HG03439 (cell line): ENCODE measurements around the gene TSEN34.

ENCODE experiments used
- ATAC-seq: cut with Tn5 transposase; IDR thresholded peaks from one replicate; pipeline ENCODE4 v1.9.1; 2021; ENCODE audit warnings: mild to moderate bottlenecking, moderate library complexity; ENCODE audit not compliant: unreplicated experiment

The TSEN34 gene

GRCh38 chr19:54191011-54191810, at the start of gene TSEN34:
TSEN34 (plus strand) TSS chr19:54191308; CDS start chr19:54191365, 57 bp downstream.
- peak; percentile 26 for ATAC-seq

- no peak for ATAC-seq
These were observed 49.8 kb upstream of the TSEN34 start for GRCh38 chr19:54141356-54141755.

GRCh38 chr19:54142166-54142780, 48.8 kb upstream of the TSEN34 start:
- no peak for ATAC-seq

GRCh38 chr19:54145541-54146158, 45.5 kb upstream of the TSEN34 start:
- no peak for ATAC-seq

GRCh38 chr19:54147676-54148075, 43.4 kb upstream of the TSEN34 start:
- ATAC-seq, result no peak

GRCh38 chr19:54148158-54148557, 43.0 kb upstream of the TSEN34 start:
- ATAC-seq, result no peak

- no peak for ATAC-seq
These were observed 41.9 kb upstream of the TSEN34 start for GRCh38 chr19:54149021-54149812.

GRCh38 chr19:54151362-54152035, 39.6 kb upstream of the TSEN34 start:
- no peak for ATAC-seq

- no peak for ATAC-seq
These were observed 38.8 kb upstream of the TSEN34 start for GRCh38 chr19:54152267-54152666.

GRCh38 chr19:54152878-54153524, 38.1 kb upstream of the TSEN34 start:
- ATAC-seq, result no peak

GRCh38 chr19:54153731-54154326, 37.3 kb upstream of the TSEN34 start:
- ATAC-seq, result no peak

GRCh38 chr19:54154603-54155345, 36.3 kb upstream of the TSEN34 start:
- ATAC-seq, result no peak

GRCh38 chr19:54155694-54156093, 35.4 kb upstream of the TSEN34 start:
- no peak for ATAC-seq

GRCh38 chr19:54156490-54156889, 34.6 kb upstream of the TSEN34 start:
- ATAC-seq, result no peak

GRCh38 chr19:54156953-54157352, 34.2 kb upstream of the TSEN34 start:
- ATAC-seq, result no peak

GRCh38 chr19:54158812-54159351, 32.2 kb upstream of the TSEN34 start:
- ATAC-seq, result no peak

- ATAC-seq, result peak; percentile 90
These were observed 31.5 kb upstream of the TSEN34 start, which contains the start of gene LENG1 for GRCh38 chr19:54159352-54160181. LENG1 (minus strand) TSS chr19:54159721; CDS start chr19:54159695, 26 bp downstream.
